AG04449 (cell line): ENCODE results near the gene CHCHD3.

Experiments used
- CTCF ChIA-PET: fragments of 350-600 bp; formaldehyde crosslinking; extraction: SDS; loops from one replicate; lab custom pipeline; 2021; ENCODE audit warnings: antibody characterized with exemption; lab: Yijun Ruan, JAX
- POLR2A ChIA-PET: fragments of 400-600, 350-600 bp; formaldehyde crosslinking; extraction: SDS; loops from one replicate; lab custom pipeline; 2020; ENCODE audit warnings: antibody characterized with exemption, inconsistent platforms; lab: Yijun Ruan, JAX
- DNase-seq: peaks from one replicate; pipeline ENCODE4 v3.0.0-alpha.2; 2010; ENCODE audit warnings: low read depth, low spot score
- H3K4me3 ChIP-seq: 2 replicates; pipeline ENCODE4 v1.5.1; 2011; ENCODE audit warnings: low read depth, mild to moderate bottlenecking, control low read depth, low read length
- TF ChIP-seq, protein P1 (sequence below): IDR thresholded peaks from one replicate; pipeline ENCODE4 v1.5.1; 2011; ENCODE audit warnings: mild to moderate bottlenecking, moderate library complexity, low read length, control low read depth, inconsistent platforms; ENCODE audit not compliant: insufficient read depth; ENCODE audit errors: missing control alignments

The CHCHD3 gene

DNA sequence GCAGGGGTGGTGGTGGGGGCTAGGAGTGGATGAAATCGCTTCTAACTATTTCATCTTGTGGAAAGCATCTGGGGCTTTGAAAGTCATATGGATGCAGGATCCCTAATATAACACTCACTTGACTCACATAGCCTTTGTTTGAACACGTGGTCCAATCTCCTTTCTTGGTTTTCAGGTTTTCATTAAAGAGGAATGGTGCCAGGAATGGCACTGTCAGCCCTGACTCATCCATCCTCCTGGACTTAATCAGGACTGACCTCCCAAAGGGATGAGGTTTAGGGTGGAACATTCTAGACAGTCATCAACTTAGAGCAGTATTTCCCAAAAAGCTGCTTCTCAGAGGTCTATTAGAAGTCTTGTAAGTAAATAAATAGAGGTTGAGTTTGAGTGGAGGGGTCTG lies 343.6 kb downstream of the CHCHD3 start:
- CTCF ChIA-PET, result no interaction called here

DNA sequence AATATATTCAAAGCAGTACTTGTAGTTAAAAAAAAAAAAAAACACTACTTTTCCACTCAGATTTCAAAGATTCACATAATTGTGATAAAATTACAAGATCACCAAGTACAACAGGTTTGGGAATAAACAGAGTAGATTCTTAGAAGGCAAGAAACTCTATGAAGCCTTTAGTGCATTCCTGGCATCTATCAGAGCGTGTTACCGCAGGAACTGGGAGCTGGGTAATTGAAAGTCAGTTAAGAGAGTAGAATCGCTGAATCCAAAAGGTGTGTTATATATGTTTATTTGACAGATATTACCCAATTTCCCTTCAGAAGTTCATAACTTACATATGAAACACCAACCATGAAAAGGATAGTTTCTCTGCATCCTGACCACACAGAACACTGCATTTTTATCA lies 346.4 kb downstream of the CHCHD3 start:
- ChIA-PET CTCF (interaction anchor here (1.2 kb wide), 1 partner anchor 17 kb away, joined by 3 read pairs; no protein-coding TSS in a partner anchor), POLR2A (no interaction called here)
- TF ChIP-seq, protein P1, sequence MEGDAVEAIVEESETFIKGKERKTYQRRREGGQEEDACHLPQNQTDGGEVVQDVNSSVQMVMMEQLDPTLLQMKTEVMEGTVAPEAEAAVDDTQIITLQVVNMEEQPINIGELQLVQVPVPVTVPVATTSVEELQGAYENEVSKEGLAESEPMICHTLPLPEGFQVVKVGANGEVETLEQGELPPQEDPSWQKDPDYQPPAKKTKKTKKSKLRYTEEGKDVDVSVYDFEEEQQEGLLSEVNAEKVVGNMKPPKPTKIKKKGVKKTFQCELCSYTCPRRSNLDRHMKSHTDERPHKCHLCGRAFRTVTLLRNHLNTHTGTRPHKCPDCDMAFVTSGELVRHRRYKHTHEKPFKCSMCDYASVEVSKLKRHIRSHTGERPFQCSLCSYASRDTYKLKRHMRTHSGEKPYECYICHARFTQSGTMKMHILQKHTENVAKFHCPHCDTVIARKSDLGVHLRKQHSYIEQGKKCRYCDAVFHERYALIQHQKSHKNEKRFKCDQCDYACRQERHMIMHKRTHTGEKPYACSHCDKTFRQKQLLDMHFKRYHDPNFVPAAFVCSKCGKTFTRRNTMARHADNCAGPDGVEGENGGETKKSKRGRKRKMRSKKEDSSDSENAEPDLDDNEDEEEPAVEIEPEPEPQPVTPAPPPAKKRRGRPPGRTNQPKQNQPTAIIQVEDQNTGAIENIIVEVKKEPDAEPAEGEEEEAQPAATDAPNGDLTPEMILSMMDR, result no peak
- H3K4me3 ChIP-seq, result no peak overlapping the region
- no peak for DNase-seq

More for the DNA sequence above, 343.6 kb downstream of the CHCHD3 start:
- peak; percentile 79 for DNase-seq
- POLR2A ChIA-PET, result no interaction called here
- H3K4me3 ChIP-seq, result no peak overlapping the region
- TF ChIP-seq, protein P1, result no peak
